NCI-H1417 treated with DMSO at 0.1 percent for 48 hours (cell line): Measurements from ENCODE around the gene IGLON5.

Source experiments
- DNase-seq: peaks from one replicate; lab custom pipeline; 2025; lab: John Stamatoyannopoulos, UW

IGLON5 gene

GRCh38 chr19:51339313-51339686 is 27.9 kb downstream of the IGLON5 start:
- DNase-seq: no peak

- no peak for DNase-seq
These were observed 28.5 kb downstream of the IGLON5 start for GRCh38 chr19:51339687-51340656.

- no peak for DNase-seq
These were observed 29.6 kb downstream of the IGLON5 start for GRCh38 chr19:51341066-51341465.

GRCh38 chr19:51341976-51342580 is 30.6 kb downstream of the IGLON5 start, which contains the start of gene VSIG10L:
Gene VSIG10L, minus strand, starts transcription at chr19:51342139. Its CDS starts 15 bp downstream, at chr19:51342124.
- DNase-seq: no peak

GRCh38 chr19:51342631-51343569 is 31.5 kb downstream of the IGLON5 start:
- no peak for DNase-seq

- no peak for DNase-seq
These were observed 33.7 kb downstream of the IGLON5 start for GRCh38 chr19:51345076-51345620.

- no peak for DNase-seq
These were observed 35.3 kb downstream of the IGLON5 start for GRCh38 chr19:51346742-51347141.

GRCh38 chr19:51347209-51347928 is 35.9 kb downstream of the IGLON5 start:
- DNase-seq: no peak

- no peak for DNase-seq
These were observed 40.0 kb downstream of the IGLON5 start for GRCh38 chr19:51351266-51351990.

GRCh38 chr19:51352783-51353360 is 41.4 kb downstream of the IGLON5 start:
- DNase-seq: no peak

- DNase-seq: no peak
These were observed 42.8 kb downstream of the IGLON5 start for GRCh38 chr19:51354103-51354741.

- DNase-seq: no peak
These were observed 43.3 kb downstream of the IGLON5 start for GRCh38 chr19:51354742-51355148.

- no peak for DNase-seq
These were observed 44.8 kb downstream of the IGLON5 start for GRCh38 chr19:51356159-51356801.

- DNase-seq: no peak
These were observed 46.5 kb downstream of the IGLON5 start for GRCh38 chr19:51357952-51358351.

GRCh38 chr19:51359294-51359693 is 47.9 kb downstream of the IGLON5 start:
- DNase-seq: no peak

- no peak for DNase-seq
These were observed 49.8 kb downstream of the IGLON5 start for GRCh38 chr19:51361239-51361638.

- DNase-seq: no peak
These were observed 53.0 kb downstream of the IGLON5 start for GRCh38 chr19:51364200-51365106.
